HEK293 (cell line): ENCODE results near the gene DLG2.

Source experiments
- CTCF ChIP-seq: fragments of 450-650 bp; formaldehyde crosslinking; IDR thresholded peaks from 2 replicates; pipeline ENCODE4 v1.5.1; 2016; ENCODE audit warnings: missing biosample characterization, missing genetic modification characterization
- SP2 ChIP-seq: fragments of 450-650 bp; formaldehyde crosslinking; IDR thresholded peaks from 2 replicates; pipeline ENCODE4 v1.5.1; 2016; ENCODE audit warnings: missing biosample characterization, missing genetic modification characterization
- ZFP3 ChIP-seq: fragments of 450-650 bp; formaldehyde crosslinking; IDR thresholded peaks from 2 replicates; pipeline ENCODE4 v1.5.1; 2016; ENCODE audit warnings: low read depth, missing biosample characterization, missing genetic modification characterization
- ZNF138 ChIP-seq: fragments of 450-650 bp; formaldehyde crosslinking; IDR thresholded peaks from 2 replicates; pipeline ENCODE4 v1.5.1; 2016; ENCODE audit warnings: missing biosample characterization, missing genetic modification characterization, borderline replicate concordance
- ZNF184 ChIP-seq: fragments of 450-650 bp; IDR thresholded peaks from 2 replicates; pipeline ENCODE4 v1.5.1; 2018; ENCODE audit warnings: missing biosample characterization, mild to moderate bottlenecking, missing genetic modification characterization
- ZNF292 ChIP-seq: fragments of 450-650 bp; formaldehyde crosslinking; IDR thresholded peaks from 2 replicates; pipeline ENCODE4 v1.5.1; 2016; ENCODE audit warnings: low read depth, missing biosample characterization, missing genetic modification characterization, borderline replicate concordance
- ZNF302 ChIP-seq: fragments of 450-650 bp; formaldehyde crosslinking; IDR thresholded peaks from 2 replicates; pipeline ENCODE4 v1.5.1; 2016; ENCODE audit warnings: missing biosample characterization, missing genetic modification characterization, low read depth
- ZNF580 ChIP-seq: fragments of 450-650 bp; formaldehyde crosslinking; IDR thresholded peaks from 2 replicates; pipeline ENCODE4 v1.5.1; 2016; ENCODE audit warnings: missing biosample characterization, missing genetic modification characterization
- ZNF677 ChIP-seq: fragments of 450-650 bp; IDR thresholded peaks from 2 replicates; pipeline ENCODE4 v1.5.0; 2018; ENCODE audit warnings: missing biosample characterization, mild to moderate bottlenecking, missing genetic modification characterization, moderate library complexity

GRCh38 chr11:84763931-84764330 is 863.2 kb downstream of the DLG2 start:
- TF ChIP-seq SP2 (tag by site-specific recombination): no peak
- no peak for TF ChIP-seq CTCF
- no peak for TF ChIP-seq ZFP3 (tag by site-specific recombination)
- TF ChIP-seq ZNF292: no peak
- no peak for TF ChIP-seq ZNF302 (tag by site-specific recombination)
- no peak for TF ChIP-seq ZNF138 (tag by site-specific recombination)
- no peak for TF ChIP-seq ZNF184 (tag by site-specific recombination)
- no peak for TF ChIP-seq ZNF677
- no peak for TF ChIP-seq ZNF580 (tag by site-specific recombination)
